ENCODE measurements around the gene CCDC85C.

DNA sequence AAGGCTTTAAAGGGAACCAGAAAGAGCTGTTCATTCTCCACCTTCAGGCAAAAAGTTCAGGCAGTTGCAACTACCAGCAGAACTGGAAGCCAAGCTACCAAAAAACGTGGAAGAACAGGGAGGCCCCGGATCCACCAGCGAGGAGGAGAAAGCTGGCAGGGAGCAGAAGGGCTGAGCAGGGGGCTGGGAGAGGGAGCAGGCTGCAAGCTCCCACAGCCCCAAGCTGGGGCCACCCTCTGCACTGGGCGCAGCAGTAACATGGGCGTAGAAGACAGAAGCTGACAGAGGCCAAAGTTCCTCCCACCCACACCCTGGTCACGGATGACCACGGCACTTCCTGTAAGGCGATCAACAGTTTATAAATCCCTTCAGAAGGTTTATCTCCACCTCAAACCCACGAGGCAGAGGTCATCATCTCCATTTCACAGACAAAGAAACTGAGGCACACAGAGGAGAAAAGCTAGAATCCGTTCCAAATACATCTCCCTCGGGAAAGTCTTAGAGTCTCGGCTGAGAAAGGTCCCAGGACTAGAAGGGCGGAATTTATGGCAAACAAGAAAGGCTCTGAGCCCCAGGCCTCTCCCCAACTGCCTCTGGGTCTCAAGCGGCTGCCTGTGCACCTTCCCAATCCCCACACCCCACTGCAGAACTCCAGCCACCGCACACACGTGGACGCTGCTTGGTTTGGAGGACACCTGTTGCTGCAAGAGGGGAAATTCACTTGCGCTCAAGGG is 1.8 kb downstream of the CCDC85C start:
- TF ChIP-seq EGR1 (IDR thresholded peaks at IDR 0.05; ENCODE audit: low read depth) (no peak), POLR2A (IDR thresholded peaks at IDR 0.05; ENCODE audit: borderline replicate concordance, extremely low read depth, insufficient read depth, insufficient read length) (no peak), EZH2phosphoT487 (IDR thresholded peaks at IDR 0.05; ENCODE audit: borderline replicate concordance) (no peak), ZNF274 (IDR thresholded peaks at IDR 0.05; ENCODE audit: low read depth, low read length) (no peak), FOSL1 (IDR thresholded peaks at IDR 0.05; ENCODE audit: low read depth) (no peak), JUND (IDR thresholded peaks at IDR 0.05) (no peak), EZH2 (IDR thresholded peaks at IDR 0.05) (no peak), POLR2AphosphoS5 (IDR thresholded peaks at IDR 0.05; ENCODE audit: low read depth, low read length) (no peak), CBX3 (IDR thresholded peaks at IDR 0.05; ENCODE audit: low read depth) (no peak), SIN3A (IDR thresholded peaks at IDR 0.05; ENCODE audit: low read depth) (no peak)
- TF ChIP-seq, protein P1, sequence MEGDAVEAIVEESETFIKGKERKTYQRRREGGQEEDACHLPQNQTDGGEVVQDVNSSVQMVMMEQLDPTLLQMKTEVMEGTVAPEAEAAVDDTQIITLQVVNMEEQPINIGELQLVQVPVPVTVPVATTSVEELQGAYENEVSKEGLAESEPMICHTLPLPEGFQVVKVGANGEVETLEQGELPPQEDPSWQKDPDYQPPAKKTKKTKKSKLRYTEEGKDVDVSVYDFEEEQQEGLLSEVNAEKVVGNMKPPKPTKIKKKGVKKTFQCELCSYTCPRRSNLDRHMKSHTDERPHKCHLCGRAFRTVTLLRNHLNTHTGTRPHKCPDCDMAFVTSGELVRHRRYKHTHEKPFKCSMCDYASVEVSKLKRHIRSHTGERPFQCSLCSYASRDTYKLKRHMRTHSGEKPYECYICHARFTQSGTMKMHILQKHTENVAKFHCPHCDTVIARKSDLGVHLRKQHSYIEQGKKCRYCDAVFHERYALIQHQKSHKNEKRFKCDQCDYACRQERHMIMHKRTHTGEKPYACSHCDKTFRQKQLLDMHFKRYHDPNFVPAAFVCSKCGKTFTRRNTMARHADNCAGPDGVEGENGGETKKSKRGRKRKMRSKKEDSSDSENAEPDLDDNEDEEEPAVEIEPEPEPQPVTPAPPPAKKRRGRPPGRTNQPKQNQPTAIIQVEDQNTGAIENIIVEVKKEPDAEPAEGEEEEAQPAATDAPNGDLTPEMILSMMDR (IDR thresholded peaks at IDR 0.05 in 2 of 3, conservative IDR thresholded peaks at IDR 0.05 in 1 of 3; ENCODE audit: borderline replicate concordance in 1 of 3, insufficient read depth in 1 of 3, low read depth in 2 of 3, low read length in 2 of 3) = no peak

Measured in HCT116 (cell line).